GM19395 (cell line): ENCODE results near the gene OPCML.

Experiments used
- ATAC-seq: cut with Tn5 transposase; IDR thresholded peaks from one replicate; pipeline ENCODE4 v1.9.1; 2021; ENCODE audit warnings: mild to moderate bottlenecking, moderate library complexity; ENCODE audit not compliant: unreplicated experiment

The OPCML gene

DNA sequence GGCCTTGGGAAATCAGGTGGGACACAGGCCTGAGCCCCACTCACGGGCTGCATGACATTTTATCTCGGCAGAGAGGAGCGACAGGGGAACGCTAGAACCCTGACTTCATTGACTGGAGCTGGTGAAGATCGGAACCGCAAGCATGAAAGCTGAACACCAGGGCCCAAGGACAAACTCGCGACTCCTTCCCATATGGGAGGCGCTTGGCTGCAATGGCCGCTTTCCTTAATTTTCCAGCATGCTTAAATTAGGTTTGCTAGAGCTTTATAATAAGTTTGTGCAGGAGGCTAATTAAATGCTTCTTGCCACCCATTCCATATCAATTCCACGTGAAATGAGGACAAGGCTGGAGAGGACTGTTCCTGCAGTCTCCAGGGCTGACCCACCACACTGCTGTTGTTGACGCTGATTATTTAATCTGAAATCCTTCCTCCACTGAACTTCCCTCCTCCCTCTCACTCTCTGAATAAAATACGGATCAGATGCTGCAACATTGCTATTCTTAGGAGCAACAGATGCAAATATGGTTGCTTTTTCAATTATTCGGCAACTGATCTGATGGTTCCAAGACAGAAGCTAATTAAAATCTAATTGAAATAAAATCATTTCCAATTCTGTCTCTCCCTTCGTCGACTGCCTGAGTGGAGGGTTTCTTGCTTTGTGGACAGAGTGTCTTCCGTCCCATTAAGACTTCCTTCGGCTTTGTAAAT, 692.9 kb downstream of the OPCML start:
- no peak for ATAC-seq

DNA sequence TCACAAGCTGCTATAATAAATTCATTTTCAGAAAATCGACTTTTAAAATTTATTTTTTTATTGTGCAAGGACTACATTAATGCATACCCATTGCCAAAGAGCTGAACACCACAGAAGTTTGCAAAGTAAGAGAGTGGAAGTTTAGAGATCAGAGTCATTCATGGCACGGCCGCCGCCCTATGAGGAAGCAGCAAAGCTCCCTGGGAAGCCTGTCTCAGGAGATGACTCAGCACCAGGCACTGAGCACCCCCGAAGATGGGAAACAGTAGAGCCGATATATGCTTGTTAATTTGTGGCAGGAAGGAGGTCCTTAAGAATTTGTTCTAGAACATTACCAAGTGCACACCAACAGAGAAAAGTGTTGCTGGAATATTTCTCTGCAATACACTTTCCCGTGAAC, 693.7 kb downstream of the OPCML start:
- no peak for ATAC-seq

DNA sequence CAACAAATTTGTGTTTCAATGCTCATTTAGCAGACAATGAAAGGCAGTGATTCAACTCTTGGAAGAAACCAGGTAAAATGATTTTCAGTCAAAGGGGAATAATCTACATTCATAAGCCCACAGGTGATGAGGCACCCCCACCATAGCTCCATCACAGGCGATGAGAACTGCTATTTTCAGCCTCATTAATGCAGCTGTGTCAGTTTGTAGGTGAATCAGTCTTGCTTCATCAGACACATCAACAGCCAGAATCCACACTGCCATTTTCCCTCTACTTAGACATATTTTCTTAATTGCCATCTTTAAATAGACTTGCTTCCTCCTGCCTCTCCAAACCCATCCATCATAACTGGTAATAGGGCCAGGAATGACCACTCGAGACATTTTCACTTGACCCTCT, 701.0 kb downstream of the OPCML start:
- ATAC-seq = no peak

DNA sequence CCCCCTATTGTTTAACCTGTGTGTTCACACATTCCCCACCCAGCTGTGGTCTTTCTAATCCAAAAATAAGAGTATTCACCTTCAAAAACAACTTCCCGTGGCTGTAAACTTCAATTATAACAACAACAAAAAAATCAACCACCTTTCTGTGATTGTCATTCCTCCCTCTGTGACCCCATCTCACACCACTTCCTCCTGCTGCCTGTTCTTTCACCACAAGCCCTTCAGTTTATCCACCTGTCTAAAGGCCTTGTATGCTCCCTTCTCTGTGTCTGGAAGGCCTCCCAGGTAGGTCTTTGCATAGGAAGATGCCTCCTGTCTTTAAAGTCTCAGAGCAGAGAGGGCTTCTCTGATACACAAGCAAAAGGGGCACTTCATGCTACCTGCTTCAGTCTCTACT, 707.7 kb downstream of the OPCML start:
- no peak for ATAC-seq

DNA sequence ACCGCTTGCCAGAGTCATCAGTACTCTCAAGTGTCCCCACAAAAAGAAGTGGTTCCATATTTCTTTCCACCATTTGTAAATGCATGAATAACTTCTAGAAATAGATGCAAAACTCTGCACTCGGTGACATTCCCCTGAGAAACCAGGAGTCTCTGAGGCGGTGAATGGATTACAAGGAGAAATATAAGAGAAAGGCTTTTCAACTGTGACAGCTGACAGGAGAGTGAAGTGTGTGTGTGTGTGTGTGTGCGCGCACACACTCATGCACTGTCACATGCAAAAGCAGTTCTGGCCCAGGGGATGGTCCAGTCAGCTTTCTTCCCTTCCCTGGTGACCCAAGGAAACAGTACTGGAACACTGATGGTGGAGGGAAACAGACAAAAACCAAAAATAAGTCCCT, 710.0 kb downstream of the OPCML start:
- no peak for ATAC-seq

DNA sequence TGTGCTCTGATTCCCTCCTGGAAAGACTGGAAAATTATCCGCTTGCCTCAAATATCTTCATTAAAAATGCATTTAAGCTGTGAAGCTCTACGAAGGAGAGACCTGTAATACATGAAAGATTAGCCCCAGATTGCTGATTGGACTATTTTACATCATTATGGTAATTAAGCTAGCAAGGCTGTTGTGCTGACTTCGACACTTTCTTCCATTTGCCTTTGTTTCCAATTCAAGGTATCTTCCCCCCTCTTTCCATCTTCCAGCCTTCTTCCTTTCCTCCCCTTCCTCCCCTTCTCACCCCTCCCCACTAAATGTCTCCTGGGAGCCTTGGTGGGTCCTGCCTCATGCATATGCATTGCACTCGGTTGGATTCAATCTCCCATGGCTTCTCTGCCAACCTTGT, 710.8 kb downstream of the OPCML start:
- ATAC-seq = no peak

DNA sequence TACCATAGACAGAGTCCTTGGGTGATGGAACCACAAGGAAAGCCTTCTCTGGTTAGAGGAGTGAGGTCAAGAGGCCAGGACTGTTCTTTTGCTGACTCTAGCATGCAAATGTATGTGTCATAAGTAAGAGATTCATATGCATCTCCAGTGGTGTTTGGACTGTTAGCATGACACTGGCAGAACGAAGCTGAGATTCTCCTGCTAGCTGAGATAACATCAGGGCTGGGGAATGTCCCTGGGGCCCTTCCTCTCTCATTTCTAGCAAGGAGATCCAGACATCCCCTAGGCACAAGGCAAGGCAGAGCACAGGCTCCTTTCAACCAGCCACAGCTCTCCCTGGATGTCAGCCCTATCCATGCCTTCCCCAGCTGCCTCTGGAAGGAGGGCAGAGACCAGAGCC, 711.3 kb downstream of the OPCML start:
- no peak for ATAC-seq

DNA sequence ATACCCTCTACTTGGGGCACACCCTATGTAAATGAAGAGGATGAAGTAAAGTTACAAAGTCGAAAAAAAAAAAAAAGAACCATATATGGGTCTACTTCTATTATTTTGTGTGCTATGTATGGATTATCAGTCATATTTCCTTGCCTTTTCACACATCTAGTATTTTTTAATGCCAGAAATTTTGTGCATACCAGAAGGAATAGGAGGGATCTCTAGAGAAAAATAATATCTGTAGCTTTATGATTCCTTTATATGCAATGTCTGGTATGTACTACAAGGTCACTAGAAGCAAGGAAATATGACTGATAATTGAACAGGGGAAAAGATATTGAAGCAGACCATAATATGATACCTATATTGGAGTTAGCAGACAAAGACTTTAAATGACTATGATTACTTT, 713.4 kb downstream of the OPCML start:
- no peak for ATAC-seq

DNA sequence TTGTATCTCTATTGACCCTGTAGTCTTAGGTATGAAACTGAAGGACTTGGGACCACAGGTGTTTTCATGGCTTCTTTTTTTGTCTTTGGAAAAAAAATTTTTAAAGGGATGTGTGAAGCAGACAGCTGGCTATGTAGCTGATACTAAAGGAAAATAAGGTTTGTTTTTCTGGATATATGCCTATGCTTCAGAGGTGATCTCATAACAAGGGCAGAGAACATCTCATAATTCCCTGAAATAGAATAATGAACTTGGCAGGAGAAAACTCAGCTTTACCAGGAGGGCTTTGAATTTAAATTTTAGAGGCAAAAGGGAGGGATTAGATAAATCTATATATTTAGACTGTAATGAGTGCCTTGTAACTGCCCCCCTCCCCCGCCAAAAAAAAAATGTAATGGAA, 714.9 kb downstream of the OPCML start:
- no peak for ATAC-seq

DNA sequence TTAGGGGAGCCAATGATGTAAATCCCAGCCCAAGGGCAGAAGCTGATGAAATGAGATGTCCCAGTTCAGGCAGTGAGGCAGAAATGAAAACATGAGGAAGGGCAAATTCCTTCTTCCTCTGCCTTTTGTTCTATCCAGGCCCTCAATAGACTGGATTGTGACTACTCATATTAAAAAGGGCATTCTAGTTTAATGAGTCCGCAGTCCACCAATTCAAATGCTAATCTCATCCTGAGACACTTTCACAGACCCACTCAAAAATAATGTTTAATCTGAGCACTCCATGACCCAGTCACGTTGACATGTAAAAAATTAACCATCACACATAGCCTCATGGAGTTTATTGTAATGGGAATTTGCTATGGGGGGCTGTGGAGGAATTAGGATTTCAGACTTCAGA, 717.9 kb downstream of the OPCML start:
- ATAC-seq = no peak

DNA sequence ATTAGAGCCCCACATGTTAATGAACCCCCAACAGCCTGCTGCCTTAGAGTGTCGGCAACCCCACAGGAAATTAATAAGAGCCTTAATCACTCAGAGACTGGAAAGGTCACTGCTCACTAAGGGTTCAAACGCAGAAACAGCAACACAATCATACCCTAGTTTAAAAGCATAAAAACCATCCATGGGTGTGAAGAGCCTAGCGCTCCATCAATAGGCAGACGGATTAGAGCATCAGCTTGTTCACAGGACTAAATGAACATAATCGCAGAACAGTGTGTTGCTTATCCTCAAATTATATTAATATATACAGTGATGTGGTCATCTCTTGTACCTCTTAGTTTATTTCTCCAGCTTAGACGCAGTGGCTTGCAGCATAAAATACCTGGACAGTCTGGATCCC, 720.7 kb downstream of the OPCML start:
- no peak for ATAC-seq

DNA sequence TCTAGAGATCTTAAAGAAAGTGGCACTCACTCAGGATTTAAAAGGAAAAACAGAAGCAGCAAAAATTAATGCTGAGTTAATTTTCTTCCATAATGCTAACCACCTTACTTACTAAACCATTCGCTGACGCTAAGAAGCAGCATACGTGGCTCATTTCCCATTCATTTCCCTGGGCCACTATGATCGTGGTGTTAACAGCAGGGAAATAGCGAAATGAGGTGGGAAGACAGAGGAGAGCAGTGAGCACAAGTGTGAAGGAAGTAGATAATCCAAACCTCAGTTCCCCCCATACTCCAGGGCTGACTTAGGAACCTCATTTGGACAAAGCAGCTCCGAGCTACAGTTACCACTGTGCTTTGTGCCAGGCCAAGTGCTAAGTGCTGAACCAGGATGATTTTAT, 723.2 kb downstream of the OPCML start:
- no peak for ATAC-seq

DNA sequence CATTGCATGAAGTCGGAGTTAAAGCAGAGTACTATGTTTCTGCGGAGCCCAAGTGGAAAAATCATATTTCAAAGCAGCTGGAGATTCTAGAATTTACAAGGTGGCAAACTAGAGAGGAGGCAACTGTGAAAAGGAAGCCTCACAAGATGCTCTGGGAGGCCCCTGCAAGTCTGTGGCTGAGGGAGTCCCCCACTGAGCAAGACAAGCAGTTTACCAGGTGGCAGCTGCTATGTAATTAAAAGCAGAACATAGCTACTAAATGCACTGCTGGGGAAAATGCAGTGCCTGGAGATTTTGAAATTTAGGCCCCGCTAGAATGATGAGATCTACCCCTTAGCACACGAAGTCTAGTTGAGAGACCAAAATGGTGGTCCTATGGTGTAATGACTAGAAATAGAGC, 728.0 kb downstream of the OPCML start:
- ATAC-seq = no peak

DNA sequence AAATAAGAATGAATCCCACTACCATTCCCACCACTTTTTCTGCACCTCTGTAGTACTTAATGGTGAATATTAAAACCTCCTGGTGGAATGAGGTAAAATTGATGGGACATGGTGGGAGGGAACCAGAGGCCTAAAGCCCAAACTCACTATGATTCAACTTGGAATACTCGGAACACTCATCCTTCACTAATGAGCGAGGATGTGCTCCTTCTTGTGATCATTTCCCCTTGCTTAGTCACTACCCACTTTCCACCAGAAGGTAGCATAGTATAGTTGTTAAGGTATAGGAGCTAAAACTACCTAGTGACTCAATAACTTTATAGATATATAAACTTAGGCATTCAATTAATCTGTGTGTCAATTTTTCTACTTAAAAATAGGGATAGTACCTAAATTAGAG, 728.9 kb downstream of the OPCML start:
- ATAC-seq = no peak

DNA sequence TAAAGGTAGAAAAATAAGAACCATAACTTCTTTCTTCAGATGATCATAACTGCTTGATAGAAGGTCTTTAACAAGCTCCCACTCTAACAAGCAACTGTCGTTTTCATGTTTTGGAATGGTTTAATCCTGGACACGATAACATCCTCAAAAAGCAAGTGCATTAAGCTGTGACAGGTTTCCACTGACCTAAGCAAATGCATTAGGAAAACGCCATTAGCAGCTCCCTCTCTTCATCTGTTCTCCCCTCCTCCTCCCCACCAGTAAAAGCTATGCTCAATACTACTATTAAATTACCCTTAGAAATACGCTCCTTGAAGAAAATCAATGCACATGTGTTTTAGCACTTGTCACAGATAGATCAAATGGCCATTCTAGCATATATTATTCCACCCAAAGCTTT, 729.4 kb downstream of the OPCML start:
- no peak for ATAC-seq

DNA sequence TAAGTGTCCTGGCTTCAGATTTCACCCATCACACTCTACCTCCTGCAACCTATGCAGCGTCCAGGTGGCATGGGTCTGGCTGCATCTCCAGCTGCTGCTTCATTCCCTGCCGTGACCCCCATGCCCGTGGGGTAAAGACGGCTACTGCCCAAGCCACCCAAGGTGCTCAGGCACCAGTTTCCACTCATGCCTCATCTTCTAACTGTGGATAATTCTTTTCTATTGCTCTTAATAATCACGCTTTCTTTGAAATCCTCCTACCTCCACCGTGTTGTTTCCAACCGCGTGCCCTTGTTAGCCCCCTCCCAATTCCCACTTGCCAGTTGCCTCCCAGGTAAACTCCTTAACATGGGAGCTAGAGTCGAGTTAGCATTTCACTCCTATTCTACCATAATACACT, 738.5 kb downstream of the OPCML start:
- ATAC-seq = no peak

DNA sequence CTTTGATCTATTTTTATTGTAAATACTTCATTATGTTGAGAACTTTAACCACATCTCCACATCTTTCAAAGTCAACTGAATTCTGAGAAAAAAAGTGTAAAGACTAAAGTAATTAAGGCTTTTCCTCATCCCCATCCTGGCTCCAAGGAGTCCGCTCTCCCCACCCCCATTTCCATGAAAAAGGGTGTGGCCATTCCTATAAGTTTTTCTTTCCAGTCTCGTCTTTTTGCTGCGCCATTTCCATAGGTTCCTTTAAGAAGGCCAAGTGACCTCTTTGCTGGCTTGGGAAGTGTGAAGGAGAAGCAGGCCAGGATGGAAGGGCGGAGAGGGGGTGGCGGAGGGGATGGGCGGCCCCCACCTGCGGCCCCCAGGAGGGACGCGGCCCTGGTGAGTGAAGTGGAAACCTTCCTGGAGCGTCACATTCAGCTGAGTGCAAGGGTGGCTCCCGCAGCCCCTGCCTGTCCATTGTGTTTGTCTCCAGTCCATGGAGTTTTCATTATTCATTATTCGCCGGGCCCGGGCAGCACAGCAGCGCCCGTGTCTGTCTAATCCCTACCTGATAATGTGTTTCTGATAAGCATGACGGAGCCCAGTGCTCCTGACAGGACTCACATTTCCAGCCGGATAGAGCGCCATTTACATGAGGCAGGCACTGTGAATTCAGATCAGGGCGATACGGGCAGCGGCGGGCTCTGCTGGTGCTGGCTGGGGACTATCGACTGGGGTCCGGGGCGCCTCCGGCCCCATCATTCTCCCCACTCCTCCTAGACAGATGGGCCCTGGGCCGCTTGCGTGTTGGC, 739.8 kb downstream of the OPCML start:
- ATAC-seq = no peak

DNA sequence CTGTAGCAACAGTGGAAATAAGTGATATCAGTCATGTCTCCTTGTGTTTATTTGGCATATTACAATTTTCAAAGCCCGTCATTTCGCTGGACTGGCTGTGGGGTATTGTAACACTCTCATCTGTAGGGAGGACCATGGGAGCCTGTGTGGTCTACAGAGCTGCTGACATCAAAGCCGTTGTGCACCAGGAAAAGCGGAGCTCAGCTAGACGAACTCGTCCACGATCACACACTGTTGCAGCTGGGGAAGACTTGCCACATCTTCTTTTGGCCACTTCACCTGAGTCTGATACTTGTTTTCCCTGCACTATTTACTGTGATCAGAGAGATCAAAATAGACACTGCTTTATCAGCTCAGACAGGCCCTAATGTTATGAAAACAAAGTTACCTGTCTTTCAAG, 741.3 kb downstream of the OPCML start:
- ATAC-seq = no peak

DNA sequence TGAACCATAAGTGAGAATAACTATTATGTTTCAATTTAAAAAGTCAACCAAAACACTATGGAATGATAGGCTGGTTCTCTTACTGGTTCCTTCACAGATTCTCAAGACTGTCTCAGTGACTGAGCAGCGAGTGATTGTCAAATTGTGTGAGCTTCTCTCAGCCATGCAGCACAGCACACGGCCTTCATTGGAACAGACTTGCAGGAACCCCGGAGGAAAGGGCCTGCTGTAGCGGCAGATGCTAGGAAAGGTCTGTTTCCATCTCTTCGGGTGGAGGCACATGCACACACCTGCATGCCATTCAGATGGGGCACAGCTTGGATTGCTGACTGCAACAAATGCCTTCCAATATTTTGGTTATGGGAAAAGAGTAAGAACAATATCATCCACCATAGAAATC, 741.8 kb downstream of the OPCML start:
- no peak for ATAC-seq

DNA sequence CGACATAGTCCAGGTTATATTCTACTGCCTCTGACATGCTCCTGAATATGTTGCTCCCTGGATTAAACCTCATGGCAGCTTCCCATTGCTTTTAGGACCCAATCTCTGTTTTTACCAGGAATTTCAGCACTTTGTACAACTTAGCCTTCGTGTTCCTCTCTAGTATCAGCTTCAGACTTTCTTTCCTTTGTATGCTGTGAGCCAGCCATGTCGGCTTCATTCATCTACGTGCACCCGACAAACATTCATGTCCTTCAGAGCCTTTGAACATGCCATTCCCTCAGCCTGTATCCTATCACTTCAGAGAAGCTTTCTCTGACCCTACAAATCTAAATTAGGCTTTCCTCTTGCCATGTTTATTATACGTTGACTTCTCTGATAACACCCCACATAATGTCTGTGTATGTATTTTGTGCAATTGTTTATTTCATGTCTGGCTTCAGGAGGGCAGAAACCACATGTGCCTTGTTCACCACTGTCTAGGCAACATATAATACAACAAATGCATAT, 743.4 kb downstream of the OPCML start:
- no peak for ATAC-seq

DNA sequence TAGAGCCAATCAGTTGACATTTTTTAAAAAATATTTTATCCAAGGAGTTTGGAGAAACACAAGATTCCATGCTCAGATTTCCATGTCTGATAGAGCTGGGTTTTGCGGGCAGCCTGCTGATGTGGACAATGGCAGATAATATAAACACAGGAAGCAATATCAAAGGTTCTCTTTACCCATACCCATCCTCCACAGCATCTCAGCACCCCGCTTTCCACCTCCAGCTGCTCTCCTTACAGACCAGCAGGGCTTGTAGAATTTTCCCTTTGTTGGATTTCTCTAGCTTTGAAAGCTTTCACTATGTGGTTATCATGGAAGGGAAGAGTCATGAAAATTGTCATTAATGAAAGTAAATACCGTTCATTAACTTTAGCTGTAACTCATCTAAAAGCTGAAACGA, 746.4 kb downstream of the OPCML start:
- ATAC-seq = no peak

DNA sequence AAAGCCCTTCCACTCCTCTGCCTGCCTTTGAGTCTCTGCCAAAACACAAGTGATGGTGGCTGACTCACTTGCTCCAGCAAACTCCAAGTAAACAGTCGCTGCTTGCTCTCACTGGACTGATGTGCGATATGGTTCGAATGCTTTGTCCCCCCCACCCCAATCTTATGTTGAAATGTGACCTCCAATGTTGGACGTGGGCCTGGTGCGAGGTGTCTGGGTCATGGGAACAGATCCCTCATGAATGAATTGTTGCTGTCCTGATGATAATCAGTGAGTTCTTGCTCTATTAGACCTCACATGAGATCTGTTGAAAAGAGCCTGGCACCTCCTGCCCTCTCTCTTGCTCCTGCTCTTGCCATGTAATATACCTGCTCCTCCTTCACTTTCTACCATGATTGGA, 747.9 kb downstream of the OPCML start:
- ATAC-seq = no peak
